ENCODE measurements around the gene EYS. TPM values are rescaled to one million over a fixed set of nuclear protein-coding genes. Genes with fewer than 3 reads are reported as not detected.

Gene EYS
- total RNA-seq, 2 donors from 2014 or later = 0.18 to 3.5 TPM

DNA sequence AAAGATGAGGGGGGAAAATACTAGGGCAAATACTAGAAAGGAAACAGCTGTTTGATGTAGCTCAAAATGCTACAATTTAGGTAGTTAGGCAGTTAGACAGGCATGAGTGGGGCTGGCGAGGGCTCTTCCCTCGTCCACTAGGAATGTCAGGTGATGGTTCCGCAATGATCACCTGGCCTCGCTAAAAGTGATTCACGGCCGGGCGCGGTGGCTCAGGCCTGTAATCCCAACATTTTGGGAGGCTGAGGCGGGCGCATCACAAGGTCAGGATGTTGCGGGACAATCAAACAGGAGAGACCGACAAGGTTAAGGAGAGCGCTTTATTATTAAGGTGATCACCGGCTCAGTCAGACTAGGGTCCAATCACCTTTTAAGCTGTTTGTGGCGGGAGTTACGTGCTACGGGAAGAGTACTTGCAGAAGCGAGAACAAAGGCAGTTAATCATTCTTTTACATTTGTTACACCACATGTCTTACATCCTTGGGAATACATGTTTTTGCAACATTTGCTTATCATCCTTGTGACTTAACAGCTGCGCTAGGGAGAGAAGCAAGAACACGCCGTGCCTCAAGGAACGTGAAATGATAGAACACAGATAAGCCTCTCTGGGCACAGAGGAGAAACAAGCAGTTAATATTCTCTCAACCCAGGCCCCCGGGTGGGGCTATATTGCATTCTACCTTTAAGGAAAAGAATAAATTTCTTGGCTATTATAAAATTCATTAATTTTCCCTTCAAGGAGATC is 1025.4 kb downstream of the EYS start:
- intact Hi-C loops (cut with DNase I) = no loop called here
- no peaks in the 10 kb centered on the region for H3K27me3 ChIP-seq (replicated peaks; ENCODE audit: insufficient read depth)
- H3K36me3 ChIP-seq = no peaks in the 10 kb centered on the region
- no peak for DNase-seq (ENCODE audit: low spot score)
- H3K4me1 ChIP-seq (replicated peaks) = no peaks in the 10 kb centered on the region
- H3K4me3 ChIP-seq = no peak overlapping the region
- no peaks in the 10 kb centered on the region for H3K9me3 ChIP-seq
- TF ChIP-seq POLR2AphosphoS5 (IDR thresholded peaks at IDR 0.05) (no peak), POLR2A (IDR thresholded peaks at IDR 0.05) (no peak), CTCF (IDR thresholded peaks at IDR 0.05) (no peak)
- no peak overlapping the region for H3K27ac ChIP-seq
- WGBS = 83% methylated on average over 23 of the region's 23 CpGs

- Histone ChIP-seq H3K27ac (no peak overlapping the region), H3K4me3 (no peak overlapping the region), H3K27me3 (replicated peaks; ENCODE audit: insufficient read depth) (no peaks in the 10 kb centered on the region), H3K9me3 (no peaks in the 10 kb centered on the region), H3K36me3 (no peaks in the 10 kb centered on the region), H3K4me1 (replicated peaks) (no peaks in the 10 kb centered on the region)
- TF ChIP-seq POLR2AphosphoS5 (IDR thresholded peaks at IDR 0.05) = no peak
- TF ChIP-seq POLR2A (IDR thresholded peaks at IDR 0.05) = no peak
- no peak for TF ChIP-seq CTCF (IDR thresholded peaks at IDR 0.05)
- intact Hi-C loops (cut with DNase I) = no loop called here
- WGBS = 64% methylated on average over 5 of the region's 5 CpGs
- DNase-seq (ENCODE audit: low spot score) = no peak
Observed at GRCh38 chr6:64680446-64680845, 1026.6 kb downstream of the EYS start.

DNA sequence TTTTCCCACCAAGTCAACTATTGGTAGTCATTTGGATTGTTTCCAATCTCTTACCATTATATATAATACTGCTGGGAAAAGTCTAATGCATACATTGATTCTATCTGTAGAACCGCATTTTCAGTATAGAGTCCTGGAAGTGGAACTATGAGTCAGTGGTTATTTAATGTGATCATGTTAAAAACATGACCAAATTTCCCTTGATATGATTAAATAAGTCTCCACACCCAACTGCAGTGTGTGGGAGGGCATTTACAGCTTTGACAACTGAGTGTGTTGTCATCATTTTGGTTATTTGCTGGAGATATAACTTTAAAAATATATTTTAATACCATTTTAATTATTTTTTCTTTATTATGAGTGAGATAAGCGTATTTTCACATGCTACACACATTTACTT is 1027.6 kb downstream of the EYS start:
- intact Hi-C loops (cut with DNase I) = no loop called here
- DNase-seq (ENCODE audit: low spot score) = no peak
- H3K9me3 ChIP-seq = no peaks in the 10 kb centered on the region
- no peaks in the 10 kb centered on the region for H3K27me3 ChIP-seq (replicated peaks; ENCODE audit: insufficient read depth)
- TF ChIP-seq POLR2A (IDR thresholded peaks at IDR 0.05) (no peak), POLR2AphosphoS5 (IDR thresholded peaks at IDR 0.05) (no peak), CTCF (IDR thresholded peaks at IDR 0.05) (no peak)
- H3K36me3 ChIP-seq = no peaks in the 10 kb centered on the region
- WGBS = 90% methylated on average over 2 of the region's 2 CpGs
- no peaks in the 10 kb centered on the region for H3K4me1 ChIP-seq (replicated peaks)
- H3K27ac ChIP-seq = no peak overlapping the region
- H3K4me3 ChIP-seq = no peak overlapping the region

- H3K36me3 ChIP-seq = no peaks in the 10 kb centered on the region
- intact Hi-C loops (cut with DNase I) = no loop called here
- H3K27me3 ChIP-seq (replicated peaks; ENCODE audit: insufficient read depth) = no peaks in the 10 kb centered on the region
- no peak overlapping the region for H3K27ac ChIP-seq
- 61% methylated on average over 4 of the region's 4 CpGs for WGBS
- H3K4me3 ChIP-seq = no peak overlapping the region
- TF ChIP-seq POLR2A (IDR thresholded peaks at IDR 0.05) (no peak), POLR2AphosphoS5 (IDR thresholded peaks at IDR 0.05) (no peak), CTCF (IDR thresholded peaks at IDR 0.05) (no peak)
- H3K9me3 ChIP-seq = no peaks in the 10 kb centered on the region
- DNase-seq (ENCODE audit: low spot score) = no peak
- H3K4me1 ChIP-seq (replicated peaks) = no peaks in the 10 kb centered on the region
Observed at GRCh38 chr6:64672651-64673050, 1034.4 kb downstream of the EYS start.

- H3K27me3 ChIP-seq (replicated peaks; ENCODE audit: insufficient read depth) = no peaks in the 10 kb centered on the region
- intact Hi-C loops (cut with DNase I) = no loop called here
Observed at GRCh38 chr6:64672131-64672530, 1034.9 kb downstream of the EYS start.

More at GRCh38 chr6:64672131-64672530, 1034.9 kb downstream of the EYS start:
- no peak for DNase-seq (ENCODE audit: low spot score)
- TF ChIP-seq POLR2AphosphoS5 (IDR thresholded peaks at IDR 0.05) (no peak), POLR2A (IDR thresholded peaks at IDR 0.05) (no peak), CTCF (IDR thresholded peaks at IDR 0.05) (no peak)
- 42% methylated on average over 3 of the region's 3 CpGs for WGBS
- Histone ChIP-seq H3K4me1 (replicated peaks) (no peaks in the 10 kb centered on the region), H3K9me3 (no peaks in the 10 kb centered on the region), H3K4me3 (no peak overlapping the region), H3K36me3 (no peaks in the 10 kb centered on the region), H3K27ac (no peak overlapping the region)
